K562 (cell line): ENCODE results near the gene MYPN. TPM values are rescaled to one million over a fixed set of nuclear protein-coding genes. Genes with fewer than 3 reads are reported as not detected.

Source experiments
- ATAC-seq: fragments of 200-7000 bp; cut with Tn5 transposase; 3 replicates; pipeline ENCODE4 v1.9.1; 2020; ENCODE audit warnings: moderate library complexity
- BruUV-seq: library from RNA; stranded (reverse); fragments of 400-500 nt; replicated peaks from 2 replicates; lab custom pipeline; 2021; lab: Mats Ljungman, UMichigan
- CTCF ChIA-PET: fragments of 300-600 bp; formaldehyde crosslinking; extraction: SDS; loops from one replicate; lab custom pipeline; 2021; ENCODE audit warnings: low intra/inter-chr PET ratio; lab: Yijun Ruan, JAX
- POLR2A ChIA-PET: fragments of 300-600, 350-650 bp; sonication (Branson Sonifier 250); formaldehyde crosslinking; extraction: SDS; loops from one replicate; lab custom pipeline; 2021; ENCODE audit warnings: antibody characterized with exemption, inconsistent platforms; lab: Yijun Ruan, JAX
- DNase-seq, 4 experiments: peaks; one replicate each; pipeline versions ENCODE4 v3.0.0 to v3.0.0-alpha.2; 2011 to 2018; ENCODE audit warnings: low spot score in 3 of 4, mixed read lengths in 3 of 4; ENCODE audit errors: extremely low read depth in 1 of 4
- FAIRE-seq: peaks from 2 replicates; lab custom pipeline; 2011; peaks lifted over from hg19 to GRCh38; lab: Jason Lieb, UNC
- H2AFZ ChIP-seq: 2 replicates; pipeline ENCODE4 v1.6.0; 2011; ENCODE audit warnings: low read depth, low read length, control low read depth, inconsistent platforms
- H3K27ac ChIP-seq: fragments of 200-600 bp; 3 replicates; pipeline ENCODE4 v1.8.0; 2011; ENCODE audit warnings: low read depth, mild to moderate bottlenecking, control low read depth, inconsistent platforms, low read length, moderate library complexity, mixed read lengths; ENCODE audit errors: extremely low read depth
- H3K27me3 ChIP-seq, 2 experiments: fragments of 300-600 bp in 1 of 2; 2 replicates in 1 of 2; 3 replicates in 1 of 2; pipeline versions ENCODE4 v1.6.0 to v1.8.0; 2011; ENCODE audit warnings: inconsistent platforms in 2 of 2, low read length in 2 of 2, mild to moderate bottlenecking in 1 of 2, mixed read lengths in 1 of 2, moderate library complexity in 1 of 2; ENCODE audit not compliant: control insufficient read depth in 2 of 2, insufficient read depth in 2 of 2
- H3K36me3 ChIP-seq: fragments of 300-600 bp; 3 replicates; pipeline ENCODE4 v1.8.0; 2011; ENCODE audit warnings: mild to moderate bottlenecking, low read length, inconsistent platforms; ENCODE audit not compliant: control insufficient read depth, insufficient read depth
- H3K4me1 ChIP-seq, 2 experiments: fragments of 200-600 bp in 1 of 2; replicated peaks in 1 of 2; 2 replicates in 1 of 2; 3 replicates in 1 of 2; pipeline versions ENCODE4 v1.5.1 to v1.8.0; 2011; ENCODE audit warnings: inconsistent platforms in 2 of 2, low read length in 2 of 2, mild to moderate bottlenecking in 1 of 2, mixed read lengths in 1 of 2, moderate library complexity in 1 of 2; ENCODE audit not compliant: control insufficient read depth in 2 of 2, insufficient read depth in 2 of 2
- H3K4me2 ChIP-seq: 2 replicates; pipeline ENCODE4 v1.6.1; 2011; ENCODE audit warnings: low read length, control low read depth, inconsistent platforms, mixed read lengths; ENCODE audit not compliant: insufficient read depth
- H3K4me3 ChIP-seq: fragments of 200-600 bp; sonication (generic), shearing (Covaris generic); 2 replicates; pipeline ENCODE4 v1.5.1; 2016; ENCODE audit warnings: control low read depth, inconsistent platforms
- H3K79me2 ChIP-seq: fragments of 200-600 bp; 3 replicates; pipeline ENCODE4 v1.8.0; 2011; ENCODE audit warnings: low read length, inconsistent platforms; ENCODE audit not compliant: control insufficient read depth, insufficient read depth
- H3K9ac ChIP-seq, 2 experiments: 2 replicates each; pipeline versions ENCODE4 v1.6.0 to v1.6.1; 2011; ENCODE audit warnings: low read depth in 2 of 2, low read length in 2 of 2, control low read depth in 1 of 2, inconsistent platforms in 1 of 2, mild to moderate bottlenecking in 1 of 2, mixed read lengths in 1 of 2; ENCODE audit not compliant: insufficient read depth in 1 of 2
- H3K9me1 ChIP-seq: one replicate; pipeline ENCODE4 v1.6.0; 2011; ENCODE audit warnings: inconsistent platforms, mild to moderate bottlenecking, low read length, moderate library complexity; ENCODE audit not compliant: control insufficient read depth, insufficient read depth
- H3K9me3 ChIP-seq: replicated peaks from 2 replicates; pipeline ENCODE4 v1.5.1; 2011; ENCODE audit warnings: low read depth, low read length, inconsistent platforms; ENCODE audit not compliant: control insufficient read depth, insufficient read depth
- H4K20me1 ChIP-seq: replicated peaks from 2 replicates; pipeline ENCODE4 v1.6.1; 2011; ENCODE audit warnings: low read length, inconsistent platforms, mixed read lengths; ENCODE audit not compliant: control insufficient read depth, insufficient read depth
- BRD4 ChIP-seq: fragments of 200-600 bp; sonication (generic); IDR thresholded peaks from 2 replicates; pipeline ENCODE4 v1.6.1; 2017; ENCODE audit warnings: inconsistent platforms
- CBFB ChIP-seq: sonication (generic); formaldehyde crosslinking; IDR thresholded peaks from 2 replicates; pipeline ENCODE4 v1.4.0; 2020; ENCODE audit warnings: mild to moderate bottlenecking, missing genetic modification reagents
- FOXK2 ChIP-seq, 2 experiments: fragments of 450-650 bp; IDR thresholded peaks in 1 of 2; conservative IDR thresholded peaks in 1 of 2; 2 replicates each; pipeline ENCODE4 v1.6.1; 2016; ENCODE audit warnings: low read depth in 2 of 2, mild to moderate bottlenecking in 1 of 2
- KLF16 ChIP-seq: IDR thresholded peaks from 2 replicates; pipeline ENCODE4 v1.6.1; 2016; ENCODE audit warnings: antibody characterized with exemption
- NEUROD1 ChIP-seq: fragments of 150-350 bp; IDR thresholded peaks from 2 replicates; pipeline ENCODE4 v1.6.1; 2014; ENCODE audit warnings: borderline replicate concordance, low read length, low read depth; ENCODE audit not compliant: partially characterized antibody
- NFIX ChIP-seq: fragments of 250-450 bp; sonication (Bioruptor Pico); IDR thresholded peaks from 2 replicates; pipeline ENCODE4 v1.4.0; 2020; ENCODE audit warnings: low read depth, mild to moderate bottlenecking, moderate library complexity
- POU5F1 ChIP-seq: fragments of 150-350 bp; IDR thresholded peaks from 2 replicates; pipeline ENCODE4 v1.6.1; 2014; ENCODE audit warnings: borderline replicate concordance, low read length, low read depth, mild to moderate bottlenecking; ENCODE audit not compliant: partially characterized antibody
- TAF7 ChIP-seq: fragments of 450-650 bp; IDR thresholded peaks from 2 replicates; pipeline ENCODE4 v1.6.1; 2016; ENCODE audit warnings: missing genetic modification characterization, missing compliant biosample characterization
- ZFP1 ChIP-seq: fragments of 450-650 bp; formaldehyde crosslinking; IDR thresholded peaks from 2 replicates; pipeline ENCODE4 v1.4.0; 2020; ENCODE audit warnings: mild to moderate bottlenecking, mixed read lengths
- ZNF436 ChIP-seq: fragments of 250-450, 450-650 bp; sonication (Bioruptor Pico); formaldehyde crosslinking; IDR thresholded peaks from 2 replicates; pipeline ENCODE4 v1.7.0; 2020; ENCODE audit warnings: mild to moderate bottlenecking
- ZNF551 ChIP-seq: fragments of 250-450 bp; sonication (Bioruptor Pico); IDR thresholded peaks from 2 replicates; pipeline ENCODE4 v1.5.0; 2021; ENCODE audit warnings: mild to moderate bottlenecking, moderate library complexity
- ZNF586 ChIP-seq: fragments of 450-650 bp; formaldehyde crosslinking; conservative IDR thresholded peaks from 2 replicates; pipeline ENCODE4 v1.4.0; 2020; ENCODE audit warnings: mild to moderate bottlenecking, moderate library complexity
- WGBS: fragments of 100-300 bp; shearing (Covaris generic); methylation state at CpG from one replicate; pipeline ENCODE4 v1.1.6; 2016; ENCODE audit warnings: low coverage, mixed read lengths; ENCODE audit not compliant: insufficient coverage; ENCODE audit errors: missing lambda C conversion rate; 5-methylcytosine and 5-hydroxymethylcytosine counted together
- in situ Hi-C: fragments of 300-500 bp; cut with MboI; formaldehyde crosslinking; loops from 4 replicates; pipeline ENCODE4 v1.15.0; 2018; ENCODE audit warnings: inconsistent platforms, mixed read lengths
- intact Hi-C: fragments of 100-400 bp; cut with micrococcal nuclease; formaldehyde crosslinking; loops from 2 replicates; pipeline ENCODE4 v1.14.2; 2022
- polyA plus RNA-seq, 8 experiments: library from polyadenylated mRNA; depleted of rRNA in 4 of 8; stranded (reverse) in 5 of 8; unstranded in 3 of 8; fragments of >200 nt; fragmentation: Nextera tagmentation in 2 of 8; fragmentation: Illumina TruSeq in 1 of 8; extraction: Ambion mirVana in 2 of 8; extraction: Trizol in 1 of 8; gene quantifications; 2 replicates each; pipeline versions ENCODE4 v1.2.1 to v1.2.3, GENCODE V29; 2011 to 2014; ENCODE audit warnings: inconsistent platforms in 1 of 8, missing spikeins in 1 of 8
- total RNA-seq, 7 experiments: library from RNA; depleted of rRNA in 6 of 7; stranded (reverse); fragments of >200 nt in 6 of 7; fragmentation: Illumina TruSeq in 2 of 7; extraction: Trizol in 2 of 7; gene quantifications; 2 replicates each; pipeline versions ENCODE4 v1.2.1 to v1.2.3, GENCODE V29; 2011 to 2021; ENCODE audit warnings: low replicate concordance in 1 of 7
- TF ChIP-seq, protein P1 (sequence below): sonication (generic); formaldehyde crosslinking; IDR thresholded peaks from 2 replicates; pipeline ENCODE4 v1.8.0; 2022; ENCODE audit warnings: missing genetic modification reagents, mild to moderate bottlenecking, moderate library complexity, borderline replicate concordance
- TF ChIP-seq, protein P2 (sequence below): fragments of 450-650 bp; formaldehyde crosslinking; IDR thresholded peaks from 2 replicates; pipeline ENCODE4 v1.4.0; 2020; ENCODE audit warnings: mild to moderate bottlenecking, moderate library complexity

MYPN gene
- total and polyA plus RNA-seq, 9 of the 15 experiments (the other 6 are each of a cell fraction or from before 2014, with no cell fraction given) = not detected

GRCh38 chr10:68108653-68109052 lies 635 bp upstream of the MYPN start:
- DNase-seq = no peak
- TF ChIP-seq FOXK2 (conservative IDR thresholded peaks at IDR 0.05 in 1 of 2, IDR thresholded peaks at IDR 0.05 in 1 of 2; ENCODE audit: low read depth in 2 of 2) = no peak
- TF ChIP-seq NFIX (CRISPR knock-in tag) = no peak
- TF ChIP-seq ZNF551 (CRISPR knock-in tag) = no peak
- no peak for TF ChIP-seq ZNF586 (CRISPR knock-in tag)
- TF ChIP-seq ZNF436 (CRISPR knock-in tag) = no peak
- no peak for TF ChIP-seq NEUROD1
- TF ChIP-seq POU5F1 = no peak
- TF ChIP-seq BRD4 = no peak
- no peak for TF ChIP-seq TAF7 (tag)
- TF ChIP-seq, protein P1, sequence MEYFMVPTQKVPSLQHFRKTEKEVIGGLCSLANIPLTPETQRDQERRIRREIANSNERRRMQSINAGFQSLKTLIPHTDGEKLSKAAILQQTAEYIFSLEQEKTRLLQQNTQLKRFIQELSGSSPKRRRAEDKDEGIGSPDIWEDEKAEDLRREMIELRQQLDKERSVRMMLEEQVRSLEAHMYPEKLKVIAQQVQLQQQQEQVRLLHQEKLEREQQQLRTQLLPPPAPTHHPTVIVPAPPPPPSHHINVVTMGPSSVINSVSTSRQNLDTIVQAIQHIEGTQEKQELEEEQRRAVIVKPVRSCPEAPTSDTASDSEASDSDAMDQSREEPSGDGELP (CRISPR knock-in tag) = no peak
- TF ChIP-seq KLF16 = no peak
- no peak for TF ChIP-seq CBFB (CRISPR knock-in tag)
- TF ChIP-seq, protein P2, sequence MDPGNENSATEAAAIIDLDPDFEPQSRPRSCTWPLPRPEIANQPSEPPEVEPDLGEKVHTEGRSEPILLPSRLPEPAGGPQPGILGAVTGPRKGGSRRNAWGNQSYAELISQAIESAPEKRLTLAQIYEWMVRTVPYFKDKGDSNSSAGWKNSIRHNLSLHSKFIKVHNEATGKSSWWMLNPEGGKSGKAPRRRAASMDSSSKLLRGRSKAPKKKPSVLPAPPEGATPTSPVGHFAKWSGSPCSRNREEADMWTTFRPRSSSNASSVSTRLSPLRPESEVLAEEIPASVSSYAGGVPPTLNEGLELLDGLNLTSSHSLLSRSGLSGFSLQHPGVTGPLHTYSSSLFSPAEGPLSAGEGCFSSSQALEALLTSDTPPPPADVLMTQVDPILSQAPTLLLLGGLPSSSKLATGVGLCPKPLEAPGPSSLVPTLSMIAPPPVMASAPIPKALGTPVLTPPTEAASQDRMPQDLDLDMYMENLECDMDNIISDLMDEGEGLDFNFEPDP (CRISPR knock-in tag) = no peak
- no peak for TF ChIP-seq ZFP1 (CRISPR knock-in tag)
- H3K4me3 ChIP-seq = no peak overlapping the region

More at GRCh38 chr10:68108653-68109052, 635 bp upstream of the MYPN start:
- H3K79me2 ChIP-seq = no peaks in the 10 kb centered on the region
- H3K9me3 ChIP-seq = no peaks in the 10 kb centered on the region
- WGBS = 5% methylated on average over 11 of the region's 11 CpGs
- ChIA-PET POLR2A (interaction anchor here (0.6 to 2.2 kb wide), 2 partner anchors 13 to 180 kb away, joined by 3 to 6 read pairs; no protein-coding TSS in a partner anchor), CTCF (no interaction called here)
- H3K9ac ChIP-seq = no peak overlapping the region
- no peak overlapping the region for H3K27ac ChIP-seq
- H3K9me1 ChIP-seq = no peaks in the 10 kb centered on the region
- peaks cover 13 to 26% of the 10 kb centered on the region in 2 experiments; a peak in 4 of 5 replicates for H3K27me3 ChIP-seq
- in situ Hi-C loops (no loop called here), intact Hi-C loops (no loop called here)
- H3K4me2 ChIP-seq = no peak overlapping the region
- no TSS peak for BruUV-seq
- FAIRE-seq = no peak
- H3K36me3 ChIP-seq = no peaks in the 10 kb centered on the region
- no peak overlapping the region for H2AFZ ChIP-seq
- H4K20me1 ChIP-seq = no peaks in the 10 kb centered on the region
- H3K4me1 ChIP-seq = no peaks in the 10 kb centered on the region
- ATAC-seq = no peak
